ENCODE data around the gene TXNDC12. TPM values are rescaled to one million over a fixed set of nuclear protein-coding genes. Genes with fewer than 3 reads are reported as not detected.

TXNDC12 gene
- total and polyA plus RNA-seq, 9 of the 15 experiments (the other 6 are each of a cell fraction or from before 2014, with no cell fraction given): 17.0 to 60.8 (median 37.8) TPM

DNA sequence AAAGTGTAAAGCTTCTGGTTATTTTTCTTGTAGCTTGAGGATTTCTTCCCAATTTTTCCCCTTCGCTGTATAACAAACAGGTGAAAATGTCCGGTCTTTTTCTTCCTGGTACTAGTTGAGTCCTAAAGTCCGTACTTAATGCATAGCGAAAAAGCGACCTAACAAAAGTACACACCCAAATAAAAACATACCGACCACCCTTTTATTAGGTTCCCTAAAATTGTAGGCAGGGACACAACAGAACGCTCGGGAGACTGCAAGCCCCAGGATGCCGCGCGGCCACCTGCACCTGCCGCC lies 823 bp upstream of the TXNDC12 start (continued):
- TF ChIP-seq ZNF584 (CRISPR knock-in tag; IDR thresholded peaks at IDR 0.05; ENCODE audit: low read depth): peak; percentile 34; the same call in 1 of the 2 replicates
- TF ChIP-seq ZNF133 (CRISPR knock-in tag; IDR thresholded peaks at IDR 0.05): no peak
- TF ChIP-seq SNIP1 (IDR thresholded peaks at IDR 0.05; ENCODE audit: low read depth): no peak
- TF ChIP-seq KAT2B (IDR thresholded peaks at IDR 0.05; ENCODE audit: low read depth, low read length): no peak
- TF ChIP-seq ZNF76 (CRISPR knock-in tag; IDR thresholded peaks at IDR 0.05; ENCODE audit: borderline replicate concordance): no peak
- no peak for TF ChIP-seq CEBPG (CRISPR knock-in tag; IDR thresholded peaks at IDR 0.05)
- TF ChIP-seq CEBPG (tag; conservative IDR thresholded peaks at IDR 0.05 in 1 of 2, IDR thresholded peaks at IDR 0.05 in 1 of 2): peak in 1 of 2 experiments; percentile 92
- no peak for TF ChIP-seq SRF (CRISPR knock-in tag; IDR thresholded peaks at IDR 0.05)
- TF ChIP-seq CBX3 (IDR thresholded peaks at IDR 0.05; ENCODE audit: borderline replicate concordance in 1 of 2, low read length in 2 of 2): no peak
- no peak for TF ChIP-seq RAD51 (IDR thresholded peaks at IDR 0.05; ENCODE audit: borderline replicate concordance, low read depth)
- TF ChIP-seq ZBTB11 (CRISPR knock-in tag; IDR thresholded peaks at IDR 0.05): 0 out of 6 replicates have a peak, but pooled peaks of 1 of the 3 experiments have one; percentile 18
- TF ChIP-seq GATAD2A (IDR thresholded peaks at IDR 0.05): no peak
- TF ChIP-seq CHD4 (IDR thresholded peaks at IDR 0.05; ENCODE audit: insufficient read depth, insufficient replicate concordance, low read depth, low read length, poor library complexity, severe bottlenecking): no peak
- no peak for TF ChIP-seq TEAD4 (IDR thresholded peaks at IDR 0.05; ENCODE audit: low read length)
- TF ChIP-seq TEAD4 (CRISPR knock-in tag; IDR thresholded peaks at IDR 0.05; ENCODE audit: borderline replicate concordance): no peak
- no peak for TF ChIP-seq ZNF41 (CRISPR knock-in tag; conservative IDR thresholded peaks at IDR 0.05)
- TF ChIP-seq, protein P1, sequence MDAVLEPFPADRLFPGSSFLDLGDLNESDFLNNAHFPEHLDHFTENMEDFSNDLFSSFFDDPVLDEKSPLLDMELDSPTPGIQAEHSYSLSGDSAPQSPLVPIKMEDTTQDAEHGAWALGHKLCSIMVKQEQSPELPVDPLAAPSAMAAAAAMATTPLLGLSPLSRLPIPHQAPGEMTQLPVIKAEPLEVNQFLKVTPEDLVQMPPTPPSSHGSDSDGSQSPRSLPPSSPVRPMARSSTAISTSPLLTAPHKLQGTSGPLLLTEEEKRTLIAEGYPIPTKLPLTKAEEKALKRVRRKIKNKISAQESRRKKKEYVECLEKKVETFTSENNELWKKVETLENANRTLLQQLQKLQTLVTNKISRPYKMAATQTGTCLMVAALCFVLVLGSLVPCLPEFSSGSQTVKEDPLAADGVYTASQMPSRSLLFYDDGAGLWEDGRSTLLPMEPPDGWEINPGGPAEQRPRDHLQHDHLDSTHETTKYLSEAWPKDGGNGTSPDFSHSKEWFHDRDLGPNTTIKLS (IDR thresholded peaks at IDR 0.05; ENCODE audit: borderline replicate concordance, low read depth): peak; percentile 53; the same call in 1 of the 2 replicates
- TF ChIP-seq, protein P2, sequence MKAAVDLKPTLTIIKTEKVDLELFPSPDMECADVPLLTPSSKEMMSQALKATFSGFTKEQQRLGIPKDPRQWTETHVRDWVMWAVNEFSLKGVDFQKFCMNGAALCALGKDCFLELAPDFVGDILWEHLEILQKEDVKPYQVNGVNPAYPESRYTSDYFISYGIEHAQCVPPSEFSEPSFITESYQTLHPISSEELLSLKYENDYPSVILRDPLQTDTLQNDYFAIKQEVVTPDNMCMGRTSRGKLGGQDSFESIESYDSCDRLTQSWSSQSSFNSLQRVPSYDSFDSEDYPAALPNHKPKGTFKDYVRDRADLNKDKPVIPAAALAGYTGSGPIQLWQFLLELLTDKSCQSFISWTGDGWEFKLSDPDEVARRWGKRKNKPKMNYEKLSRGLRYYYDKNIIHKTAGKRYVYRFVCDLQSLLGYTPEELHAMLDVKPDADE (conservative IDR thresholded peaks at IDR 0.05; ENCODE audit: control insufficient read depth, low read depth, low read length): no peak
- TF ChIP-seq CBX2 (IDR thresholded peaks at IDR 0.05; ENCODE audit: insufficient read depth, low read length, poor library complexity, severe bottlenecking): no peak
- peak; percentile 81 for TF ChIP-seq ZNF143 (CRISPR knock-in tag; IDR thresholded peaks at IDR 0.05)
- TF ChIP-seq RBM25 (IDR thresholded peaks at IDR 0.05; ENCODE audit: low read depth, low read length, severe bottlenecking): no peak
- TF ChIP-seq YBX1 (IDR thresholded peaks at IDR 0.05): no peak
- TF ChIP-seq NFRKB (IDR thresholded peaks at IDR 0.05; ENCODE audit: low read depth): 0 out of 2 replicates have a peak, but pooled peaks have one; percentile 38
